ENCODE results near the gene BGN. TPM values are rescaled to one million over a fixed set of nuclear protein-coding genes. Genes with fewer than 3 reads are reported as not detected.

BGN gene
- total RNA-seq, 1 donor from 2014 or later: 90.8 TPM

Other genes starting within 250 kb of the BGN start
- gene PNMA6F, start 173.2 kb upstream of the BGN start, total RNA-seq (ENCODE audit: insufficient read depth, low replicate concordance): not detected
- gene ZNF275, start 160.8 kb upstream of the BGN start, total RNA-seq (ENCODE audit: insufficient read depth, low replicate concordance): 7.7 TPM
- gene PNMA6E, start 93.6 kb upstream of the BGN start, total RNA-seq (ENCODE audit: insufficient read depth, low replicate concordance): not detected
- gene ZFP92, start 83.5 kb upstream of the BGN start, total RNA-seq (ENCODE audit: insufficient read depth, low replicate concordance): 5.1 TPM
- 0.72 TPM for gene TREX2, start 48.9 kb upstream of the BGN start, total RNA-seq (ENCODE audit: insufficient read depth, low replicate concordance)
- gene HAUS7, start 24.4 kb upstream of the BGN start, total RNA-seq (ENCODE audit: insufficient read depth, low replicate concordance): 24.1 TPM
- gene ATP2B3, start 22.7 kb downstream of the BGN start, total RNA-seq (ENCODE audit: insufficient read depth, low replicate concordance): 0.48 TPM
- 23.8 TPM for gene CCNQ, start 104.2 kb downstream of the BGN start, total RNA-seq (ENCODE audit: insufficient read depth, low replicate concordance)
- gene DUSP9, start 152.2 kb downstream of the BGN start, total RNA-seq (ENCODE audit: insufficient read depth, low replicate concordance): 6.3 TPM
- 24.1 TPM for gene PNCK, start 178.8 kb downstream of the BGN start, total RNA-seq (ENCODE audit: insufficient read depth, low replicate concordance)
- gene SLC6A8, start 192.9 kb downstream of the BGN start, total RNA-seq (ENCODE audit: insufficient read depth, low replicate concordance): 27.0 TPM
- gene BCAP31, start 229.4 kb downstream of the BGN start, total RNA-seq (ENCODE audit: insufficient read depth, low replicate concordance): 58.5 TPM
- gene ABCD1, start 229.9 kb downstream of the BGN start, total RNA-seq (ENCODE audit: insufficient read depth, low replicate concordance): 15.6 TPM